ENCODE results near the gene SERPINB2. TPM values are rescaled to one million over a fixed set of nuclear protein-coding genes. Genes with fewer than 3 reads are reported as not detected.

SERPINB2 gene
- total RNA-seq, 1 experiment from 2014 or later, result not detected

GRCh38 chr18:63947051-63947790 is 59.7 kb downstream of the SERPINB2 start (continued):
- no peak for TF ChIP-seq ATF3 (CRISPR knock-in tag; conservative IDR thresholded peaks at IDR 0.05)
- no peak for TF ChIP-seq ZNF532 (CRISPR knock-in tag; IDR thresholded peaks at IDR 0.05; ENCODE audit: borderline replicate concordance)
- no peak for TF ChIP-seq MXD4 (CRISPR knock-in tag; IDR thresholded peaks at IDR 0.05; ENCODE audit: borderline replicate concordance)
- no peak for TF ChIP-seq JAZF1 (CRISPR knock-in tag; IDR thresholded peaks at IDR 0.05)

GRCh38 chr18:63949068-63949737 is 61.7 kb downstream of the SERPINB2 start, which contains the start of gene HMSD:
Gene HMSD (plus strand): TSS chr18:63949301. CDS start chr18:63953456, 4,155 bp downstream.
- DNase-seq (ENCODE audit: low spot score) (peak; percentile 84), ATAC-seq (peak; percentile 99)
- H3K27ac Mint-ChIP-seq, result peak within 1 kb of the TSS; percentile 87
- ChIA-PET CTCF (interaction anchor here (1.2 to 2.0 kb wide), 3 partner anchors 13 to 45 kb away, joined by 5 to 11 read pairs (median 7); no protein-coding TSS in a partner anchor), POLR2A (interaction anchor here (0.7 to 1.0 kb wide), 2 partner anchors 12 to 13 kb away, joined by 3 read pairs; no protein-coding TSS in a partner anchor)
- H3K4me1 Mint-ChIP-seq, result peaks cover 19% of the 10 kb centered on the region
- H3K36me3 Mint-ChIP-seq, result no peaks in the 10 kb centered on the region; the same call in 1 of the 2 replicates
- peak within 1 kb of the TSS; percentile 82 for H3K4me3 Mint-ChIP-seq
- peaks cover 21% of the 10 kb centered on the region for H3K27me3 Mint-ChIP-seq (ENCODE audit: low read depth)
- peaks cover 6% of the 10 kb centered on the region for H3K9me3 Mint-ChIP-seq
- TF ChIP-seq FOXK1 (CRISPR knock-in tag; IDR thresholded peaks at IDR 0.05) (0 out of 2 replicates have a peak, but pooled peaks have one; percentile 13), IRF1 (CRISPR knock-in tag; IDR thresholded peaks at IDR 0.05) (no peak), SMAD3 (CRISPR knock-in tag; IDR thresholded peaks at IDR 0.05; ENCODE audit: borderline replicate concordance) (no peak), CREM (CRISPR knock-in tag; IDR thresholded peaks at IDR 0.05) (no peak), MYBL2 (CRISPR knock-in tag; IDR thresholded peaks at IDR 0.05) (no peak), EMX1 (CRISPR knock-in tag; IDR thresholded peaks at IDR 0.05) (no peak), ZNF671 (CRISPR knock-in tag; IDR thresholded peaks at IDR 0.05) (no peak), TP53 (CRISPR knock-in tag; IDR thresholded peaks at IDR 0.05) (peak; percentile 63; the same call in 1 of the 2 replicates), TEAD1 (CRISPR knock-in tag; IDR thresholded peaks at IDR 0.05) (no peak), FOXP1 (CRISPR knock-in tag; IDR thresholded peaks at IDR 0.05; ENCODE audit: borderline replicate concordance) (0 out of 2 replicates have a peak, but pooled peaks have one; percentile 49), ETV6 (CRISPR knock-in tag; IDR thresholded peaks at IDR 0.05) (0 out of 2 replicates have a peak, but pooled peaks have one; percentile 60), USF1 (CRISPR knock-in tag; IDR thresholded peaks at IDR 0.05) (no peak), ZNF423 (CRISPR knock-in tag; IDR thresholded peaks at IDR 0.05) (peak; percentile 59; the same call in 1 of the 2 replicates), MXD4 (CRISPR knock-in tag; IDR thresholded peaks at IDR 0.05; ENCODE audit: borderline replicate concordance) (no peak), NR2C2 (CRISPR knock-in tag; IDR thresholded peaks at IDR 0.05) (no peak), ZBTB21 (CRISPR knock-in tag; IDR thresholded peaks at IDR 0.05; ENCODE audit: borderline replicate concordance) (peak; percentile 49; the same call in 1 of the 2 replicates), ZNF512 (CRISPR knock-in tag; IDR thresholded peaks at IDR 0.05; ENCODE audit: borderline replicate concordance) (0 out of 2 replicates have a peak, but pooled peaks have one; percentile 41), HMGA2 (CRISPR knock-in tag; IDR thresholded peaks at IDR 0.05) (no peak), SP1 (CRISPR knock-in tag; conservative IDR thresholded peaks at IDR 0.05) (peak; percentile 61; the same call in 1 of the 2 replicates), NFE2L1 (CRISPR knock-in tag; IDR thresholded peaks at IDR 0.05) (0 out of 2 replicates have a peak, but pooled peaks have one; percentile 22), ZNF416 (CRISPR knock-in tag; IDR thresholded peaks at IDR 0.05) (no peak), HMGXB4 (CRISPR knock-in tag; IDR thresholded peaks at IDR 0.05) (peak; percentile 62; the same call in 1 of the 2 replicates)

Data from WTC11 (cell line).